OCI-LY7 (cell line): ENCODE data around the gene FAM204A.

Experiments used
- EZH2phosphoT487 ChIP-seq: fragments of 200-600 bp; sonication (generic); IDR thresholded peaks from 2 replicates; pipeline ENCODE4 v1.6.1; 2018; ENCODE audit warnings: low read depth, borderline replicate concordance, mild to moderate bottlenecking, mixed run types, antibody characterized with exemption, low read length, moderate library complexity, mixed read lengths
- TF ChIP-seq, protein P1 (sequence below): fragments of 200-600 bp; sonication (generic); conservative IDR thresholded peaks from 2 replicates; pipeline ENCODE4 v1.5.1; 2014; ENCODE audit warnings: mild to moderate bottlenecking, antibody characterized with exemption, low read length, moderate library complexity, mixed read lengths

DNA sequence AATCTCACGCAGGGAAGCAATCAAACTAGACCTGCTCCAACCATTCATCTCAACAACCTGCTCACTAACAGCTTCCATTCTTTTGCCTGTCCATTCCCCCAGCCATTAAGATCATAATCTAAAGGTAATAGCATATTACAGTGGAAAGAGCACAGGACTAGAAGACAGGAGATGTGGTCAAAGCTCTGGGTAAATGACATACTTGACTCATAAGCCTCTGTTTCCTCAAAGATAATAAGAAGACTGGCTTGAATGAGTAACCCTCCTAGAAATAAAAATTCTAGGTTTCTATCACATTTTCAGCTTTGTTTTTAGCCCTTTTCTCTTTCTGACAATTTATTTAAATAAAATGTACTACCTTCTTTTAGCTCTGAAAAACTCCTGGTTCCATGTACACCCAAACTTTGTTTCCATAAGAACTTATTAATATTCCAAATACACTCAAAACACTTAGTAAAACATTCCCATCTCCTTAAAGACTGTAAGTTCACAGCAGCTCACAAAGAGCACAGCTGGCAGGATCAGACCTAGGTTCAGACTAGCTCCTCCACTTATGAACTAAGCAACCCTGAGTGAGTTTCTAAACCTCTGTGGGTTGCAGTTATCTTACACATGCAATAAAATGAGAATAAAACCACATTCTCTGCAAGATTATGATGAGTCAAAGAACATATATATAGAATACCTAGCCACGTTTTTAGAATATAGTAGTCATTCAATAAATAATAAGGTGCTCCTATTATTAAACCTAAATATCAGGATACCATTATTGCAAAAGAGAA is 11.6 kb downstream of the FAM204A start:
- TF ChIP-seq, protein P1, sequence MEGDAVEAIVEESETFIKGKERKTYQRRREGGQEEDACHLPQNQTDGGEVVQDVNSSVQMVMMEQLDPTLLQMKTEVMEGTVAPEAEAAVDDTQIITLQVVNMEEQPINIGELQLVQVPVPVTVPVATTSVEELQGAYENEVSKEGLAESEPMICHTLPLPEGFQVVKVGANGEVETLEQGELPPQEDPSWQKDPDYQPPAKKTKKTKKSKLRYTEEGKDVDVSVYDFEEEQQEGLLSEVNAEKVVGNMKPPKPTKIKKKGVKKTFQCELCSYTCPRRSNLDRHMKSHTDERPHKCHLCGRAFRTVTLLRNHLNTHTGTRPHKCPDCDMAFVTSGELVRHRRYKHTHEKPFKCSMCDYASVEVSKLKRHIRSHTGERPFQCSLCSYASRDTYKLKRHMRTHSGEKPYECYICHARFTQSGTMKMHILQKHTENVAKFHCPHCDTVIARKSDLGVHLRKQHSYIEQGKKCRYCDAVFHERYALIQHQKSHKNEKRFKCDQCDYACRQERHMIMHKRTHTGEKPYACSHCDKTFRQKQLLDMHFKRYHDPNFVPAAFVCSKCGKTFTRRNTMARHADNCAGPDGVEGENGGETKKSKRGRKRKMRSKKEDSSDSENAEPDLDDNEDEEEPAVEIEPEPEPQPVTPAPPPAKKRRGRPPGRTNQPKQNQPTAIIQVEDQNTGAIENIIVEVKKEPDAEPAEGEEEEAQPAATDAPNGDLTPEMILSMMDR: no peak
- no peak for TF ChIP-seq EZH2phosphoT487
